Right lobe of liver (tissue), 4 donors: Measurements from ENCODE around the gene TMEM119.

Experiments
- POLR2A ChIP-seq: fragments of 450-650 bp; IDR thresholded peaks from one replicate; pipeline ENCODE4 v1.6.1; 2017; ENCODE audit warnings: antibody characterized with exemption, mild to moderate bottlenecking
- TF ChIP-seq, protein P1 (sequence below), 4 donors: fragments of 200-600 bp in 3 of 4; fragments of 450-650 bp in 1 of 4; IDR thresholded peaks; one replicate each; pipeline versions ENCODE4 v1.5.1 to v1.8.0; 2016 to 2022; ENCODE audit warnings: antibody characterized with exemption in 4 of 4, mild to moderate bottlenecking in 2 of 4
- donor health status: DM: no; HTN: no; CAD: no.
- donor health status: DM: no; HTN: no; CAD: no.
- donor health status: DM: no; HTN: yes; CAD: no.

DNA sequence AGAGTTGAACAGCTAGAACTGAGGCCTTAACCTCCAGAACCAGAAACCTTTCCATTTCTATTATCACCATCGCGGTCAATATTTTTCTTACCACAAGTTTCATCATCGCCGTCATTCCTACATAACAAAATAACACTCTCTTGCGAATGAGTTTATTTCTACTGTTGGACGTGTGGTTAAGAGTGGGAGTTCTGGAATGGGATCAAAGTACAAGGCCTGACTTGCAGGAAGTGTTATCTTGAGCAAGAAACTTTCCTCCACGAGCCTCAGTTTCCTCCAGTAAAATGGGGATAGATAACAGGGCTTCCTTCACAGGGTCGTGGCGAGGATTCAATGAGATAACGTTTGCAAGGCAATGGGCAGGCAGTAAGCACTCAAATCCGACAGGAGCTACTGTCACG, 37.6 kb downstream of the TMEM119 start:
- no peak for TF ChIP-seq POLR2A
- TF ChIP-seq, protein P1, sequence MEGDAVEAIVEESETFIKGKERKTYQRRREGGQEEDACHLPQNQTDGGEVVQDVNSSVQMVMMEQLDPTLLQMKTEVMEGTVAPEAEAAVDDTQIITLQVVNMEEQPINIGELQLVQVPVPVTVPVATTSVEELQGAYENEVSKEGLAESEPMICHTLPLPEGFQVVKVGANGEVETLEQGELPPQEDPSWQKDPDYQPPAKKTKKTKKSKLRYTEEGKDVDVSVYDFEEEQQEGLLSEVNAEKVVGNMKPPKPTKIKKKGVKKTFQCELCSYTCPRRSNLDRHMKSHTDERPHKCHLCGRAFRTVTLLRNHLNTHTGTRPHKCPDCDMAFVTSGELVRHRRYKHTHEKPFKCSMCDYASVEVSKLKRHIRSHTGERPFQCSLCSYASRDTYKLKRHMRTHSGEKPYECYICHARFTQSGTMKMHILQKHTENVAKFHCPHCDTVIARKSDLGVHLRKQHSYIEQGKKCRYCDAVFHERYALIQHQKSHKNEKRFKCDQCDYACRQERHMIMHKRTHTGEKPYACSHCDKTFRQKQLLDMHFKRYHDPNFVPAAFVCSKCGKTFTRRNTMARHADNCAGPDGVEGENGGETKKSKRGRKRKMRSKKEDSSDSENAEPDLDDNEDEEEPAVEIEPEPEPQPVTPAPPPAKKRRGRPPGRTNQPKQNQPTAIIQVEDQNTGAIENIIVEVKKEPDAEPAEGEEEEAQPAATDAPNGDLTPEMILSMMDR (IDR thresholded peaks at IDR 0.05) = no peak
